Measurements from ENCODE around the gene ADGRA1. TPM values are rescaled to one million over a fixed set of nuclear protein-coding genes. Genes with fewer than 3 reads are reported as not detected.

The ADGRA1 gene
- total and polyA plus RNA-seq, 7 donors, result under 0.01 to 0.28 (median 0.08) TPM; not detected in 3

- intact Hi-C loops (cut with DNase I), result loop anchor here (10.0 kb wide), 1 partner anchor 184 kb away; the partner anchor contains the start of gene CFAP46
- 97% methylated on average over 83 of the region's 83 CpGs for WGBS, 2 donors
Measured at GRCh38 chr10:133128126-133129070, 40.7 kb downstream of the ADGRA1 start.

GRCh38 chr10:133129071-133129858 lies 41.5 kb downstream of the ADGRA1 start:
- no peaks in the 10 kb centered on the region for H3K9me3 ChIP-seq
- no peak overlapping the region for H3K4me3 ChIP-seq
- no peak overlapping the region for H3K27ac ChIP-seq
- intact Hi-C loops (cut with DNase I), result loop anchor here (10.0 kb wide), 1 partner anchor 184 kb away; the partner anchor contains the start of gene CFAP46
- H3K4me1 ChIP-seq, result no peaks in the 10 kb centered on the region
- no peaks in the 10 kb centered on the region for H3K36me3 ChIP-seq
- WGBS, 2 donors, result 83 to 86% methylated on average over 39 of the region's 39 CpGs
- TF ChIP-seq CTCF (IDR thresholded peaks at IDR 0.05) (no peak), EP300 (IDR thresholded peaks at IDR 0.05) (no peak), POLR2AphosphoS5 (IDR thresholded peaks at IDR 0.05) (no peak), POLR2A (IDR thresholded peaks at IDR 0.05) (no peak)
- H3K27me3 ChIP-seq, result peaks cover 0 to 32% (median 22%) of the 10 kb centered on the region in 3 donors
- peak; percentile 60 for DNase-seq

More at GRCh38 chr10:133128126-133129070, 40.7 kb downstream of the ADGRA1 start:
- no peak overlapping the region for H3K27ac ChIP-seq
- peak; percentile 49 for DNase-seq
- no peaks in the 10 kb centered on the region for H3K4me1 ChIP-seq
- H3K27me3 ChIP-seq, result peaks cover 0 to 41% (median 31%) of the 10 kb centered on the region in 3 donors
- no peak overlapping the region for H3K4me3 ChIP-seq
- TF ChIP-seq POLR2AphosphoS5 (IDR thresholded peaks at IDR 0.05), result no peak
- no peak for TF ChIP-seq POLR2A (IDR thresholded peaks at IDR 0.05)
- no peak for TF ChIP-seq EP300 (IDR thresholded peaks at IDR 0.05)
- no peak for TF ChIP-seq CTCF (IDR thresholded peaks at IDR 0.05)
- no peaks in the 10 kb centered on the region for H3K9me3 ChIP-seq
- H3K36me3 ChIP-seq, result no peaks in the 10 kb centered on the region

DNA sequence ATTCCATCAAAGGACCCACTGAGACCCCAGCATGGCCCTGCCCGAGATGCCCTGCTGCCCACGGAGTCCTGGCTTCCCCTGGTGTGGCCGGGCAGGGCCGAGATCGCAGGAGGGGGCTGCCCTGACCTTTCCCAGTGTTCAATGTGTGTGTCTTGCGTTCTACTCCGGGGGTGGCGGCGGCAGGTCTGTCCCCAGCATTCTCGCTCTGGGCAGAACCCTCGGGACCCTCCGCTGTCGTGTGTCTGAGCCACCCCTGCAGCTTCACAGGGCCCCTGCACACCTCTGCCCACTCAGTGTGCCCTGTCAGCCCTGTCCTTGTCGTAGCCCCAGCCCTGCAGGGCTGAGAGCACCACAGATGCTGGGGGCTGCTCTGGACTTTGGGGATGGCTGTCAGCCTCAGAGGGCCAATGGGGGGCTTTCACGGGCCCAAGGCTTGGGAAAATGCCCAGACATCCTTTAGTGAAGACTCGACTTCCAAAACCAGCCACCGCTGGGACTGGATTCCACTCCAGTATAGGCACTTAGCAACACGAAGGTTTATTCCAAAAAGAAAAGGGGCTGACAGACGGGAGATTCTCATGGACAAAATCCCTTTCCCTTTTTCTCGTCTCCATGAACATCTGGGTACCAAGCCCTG lies 42.3 kb downstream of the ADGRA1 start:
- no peak overlapping the region for H3K27ac ChIP-seq
- intact Hi-C loops (cut with DNase I), result loop anchor here (10.0 kb wide), 1 partner anchor 185 kb away; the partner anchor contains the start of gene CFAP46
- no peaks in the 10 kb centered on the region for H3K36me3 ChIP-seq
- no peaks in the 10 kb centered on the region for H3K4me1 ChIP-seq
- H3K4me3 ChIP-seq, result no peak overlapping the region
- TF ChIP-seq POLR2AphosphoS5 (IDR thresholded peaks at IDR 0.05) (no peak), EP300 (IDR thresholded peaks at IDR 0.05) (no peak), POLR2A (IDR thresholded peaks at IDR 0.05) (no peak), CTCF (IDR thresholded peaks at IDR 0.05) (no peak)
- H3K9me3 ChIP-seq, result no peaks in the 10 kb centered on the region
- 66 to 75% methylated on average over 20 of the region's 20 CpGs for WGBS, 2 donors
- peak; percentile 41 for DNase-seq
- H3K27me3 ChIP-seq, result peaks cover 0 to 25% (median 15%) of the 10 kb centered on the region in 3 donors

GRCh38 chr10:133130602-133131001 lies 42.9 kb downstream of the ADGRA1 start:
- H3K9me3 ChIP-seq, result no peaks in the 10 kb centered on the region
- peak; percentile 20 for DNase-seq
- no peak overlapping the region for H3K4me3 ChIP-seq
- no peak for TF ChIP-seq CTCF (IDR thresholded peaks at IDR 0.05)
- no peak for TF ChIP-seq EP300 (IDR thresholded peaks at IDR 0.05)
- no peak for TF ChIP-seq POLR2AphosphoS5 (IDR thresholded peaks at IDR 0.05)
- no peak for TF ChIP-seq POLR2A (IDR thresholded peaks at IDR 0.05)
- no peak overlapping the region for H3K27ac ChIP-seq
- intact Hi-C loops (cut with DNase I), result no loop called here
- peaks cover 0 to 19% (median 14%) of the 10 kb centered on the region in 3 donors for H3K27me3 ChIP-seq
- WGBS, 2 donors, result 71 to 89% methylated on average over 11 of the region's 11 CpGs
- no peaks in the 10 kb centered on the region for H3K4me1 ChIP-seq
- H3K36me3 ChIP-seq, result no peaks in the 10 kb centered on the region

All from sigmoid colon (tissue), 7 donors.